ENCODE results near the gene RPL36. TPM values are rescaled to one million over a fixed set of nuclear protein-coding genes. Genes with fewer than 3 reads are reported as not detected.
"Not testable (repeated sequence)": the region's sequence is repeated elsewhere in the genome, so short reads cannot be mapped to it uniquely, and the experiment has no call there.

RPL36 gene
- total RNA-seq, 1 donor from 2014 or later, result 1,170 TPM

DNA sequence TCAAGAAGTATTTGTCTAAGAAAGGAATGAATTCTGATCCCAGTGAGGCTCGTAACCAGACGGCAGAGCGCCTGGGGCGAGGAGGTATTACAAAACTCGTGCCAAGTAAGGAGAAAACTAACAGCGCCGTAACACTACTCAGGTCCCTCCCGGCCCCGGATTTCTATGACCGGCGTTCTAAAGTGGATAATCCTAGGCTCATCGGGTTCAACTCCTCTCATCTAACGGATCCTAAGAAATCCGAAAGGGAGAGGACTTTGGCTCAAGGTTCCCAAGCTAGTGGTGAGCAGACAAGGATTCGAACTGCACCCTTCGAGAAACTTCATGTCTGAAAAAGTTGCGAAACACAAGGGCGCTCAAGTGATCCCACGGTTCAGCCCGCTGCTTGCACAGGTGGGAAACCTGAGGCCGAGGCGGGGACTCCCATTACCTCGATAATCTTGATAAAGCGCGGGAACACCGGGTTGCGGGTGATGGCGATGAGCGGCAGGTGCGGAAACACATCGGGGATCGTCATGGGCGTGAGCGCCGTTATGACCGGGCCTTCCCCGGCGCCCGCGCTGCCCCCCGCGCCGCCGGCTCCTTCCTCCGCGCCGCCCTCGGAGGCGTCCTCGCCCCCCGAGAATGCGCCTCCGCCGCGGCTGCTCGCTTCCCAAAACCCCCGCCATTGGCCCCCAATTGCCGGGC, 29.3 kb downstream of the RPL36 start:
- peak overlapping the region; percentile 89 for H3K4me3 Mint-ChIP-seq
- ChIA-PET CTCF (no interaction called here), POLR2A (interaction anchor here (0.6 to 6.5 kb wide), 12 partner anchors 9 to 1350 kb away, joined by 3 to 102 read pairs (median 8); partner anchors contain the start of genes DUS3L, NDUFA11, RPL36 and SAFB)
- H3K27me3 Mint-ChIP-seq, result no peaks in the 10 kb centered on the region
- no peak for TF ChIP-seq CTCF (IDR thresholded peaks at IDR 0.05)
- no peak for ATAC-seq (ENCODE audit: low read depth)
- H3K27ac Mint-ChIP-seq, result peak overlapping the region; percentile 93
- H3K4me1 Mint-ChIP-seq, result peaks cover 27% of the 10 kb centered on the region
- intact Hi-C loops (cut with micrococcal nuclease), result no loop called here
- no peaks in the 10 kb centered on the region for H3K9me3 Mint-ChIP-seq
- no peak for DNase-seq
- H3K36me3 Mint-ChIP-seq (ENCODE audit: low read depth), result peaks cover 17% of the 10 kb centered on the region

GRCh38 chr19:5719961-5720790, 30.1 kb downstream of the RPL36 start, which contains the start of the genes CATSPERD and LONP1:
CATSPERD (plus strand) TSS chr19:5720637; CDS start chr19:5720738, 101 bp downstream.
LONP1 (minus strand) TSS chr19:5720146; CDS start chr19:5720132, 14 bp downstream.
- POLR2A ChIA-PET, result interaction anchor here (0.5 to 6.5 kb wide), 15 partner anchors 10 to 1349 kb away, joined by 3 to 102 read pairs (median 7); partner anchors contain the start of genes DUS3L, KDM4B, NDUFA11 and RPL36
- H3K36me3 Mint-ChIP-seq (ENCODE audit: low read depth), result peaks cover 17% of the 10 kb centered on the region
- no peaks in the 10 kb centered on the region for H3K9me3 Mint-ChIP-seq
- ATAC-seq (ENCODE audit: low read depth) (peak; percentile 87), DNase-seq (peak; percentile 94)
- H3K4me1 Mint-ChIP-seq, result peaks cover 27% of the 10 kb centered on the region
- TF ChIP-seq CTCF (IDR thresholded peaks at IDR 0.05), result no peak
- H3K27ac Mint-ChIP-seq, result peak within 1 kb of the TSS; percentile 93
- peaks cover 4% of the 10 kb centered on the region for H3K27me3 Mint-ChIP-seq
- intact Hi-C loops (cut with micrococcal nuclease), result loop anchor here (1.0 to 10.0 kb wide), 7 partner anchors 30 to 705 kb away; partner anchors contain the start of genes KHSRP, MICOS13, RPL36 and SAFB2
- CTCF ChIA-PET, result interaction anchor here (1.2 kb wide), 1 partner anchor 31 kb away, joined by 5 read pairs; no protein-coding TSS in a partner anchor
- peak within 1 kb of the TSS; percentile 89 for H3K4me3 Mint-ChIP-seq

- H3K4me3 Mint-ChIP-seq, result no peak overlapping the region
- no peak overlapping the region for H3K27ac Mint-ChIP-seq
- H3K9me3 Mint-ChIP-seq, result no peaks in the 10 kb centered on the region
- no peaks in the 10 kb centered on the region for H3K4me1 Mint-ChIP-seq
- no peak for ATAC-seq (ENCODE audit: low read depth)
- intact Hi-C loops (cut with micrococcal nuclease), result loop anchor here (10.0 kb wide), 1 partner anchor 697 kb away; the partner anchor contains the start of gene KHSRP
- H3K36me3 Mint-ChIP-seq (ENCODE audit: low read depth), result no peaks in the 10 kb centered on the region
- H3K27me3 Mint-ChIP-seq, result peaks cover 9% of the 10 kb centered on the region
- TF ChIP-seq CTCF (IDR thresholded peaks at IDR 0.05), result no peak
- ChIA-PET POLR2A (no interaction called here), CTCF (no interaction called here)
- no peak for DNase-seq
Measured at GRCh38 chr19:5727453-5728050, 37.5 kb downstream of the RPL36 start.

GRCh38 chr19:5733172-5733571, 43.1 kb downstream of the RPL36 start:
- H3K4me1 Mint-ChIP-seq; H3K9me3 Mint-ChIP-seq; DNase-seq; ATAC-seq (ENCODE audit: low read depth); H3K27me3 Mint-ChIP-seq; POLR2A ChIA-PET; H3K27ac Mint-ChIP-seq; intact Hi-C loops (cut with micrococcal nuclease); CTCF ChIA-PET; H3K4me3 Mint-ChIP-seq; H3K36me3 Mint-ChIP-seq (ENCODE audit: low read depth): not testable (repeated sequence)

DNA sequence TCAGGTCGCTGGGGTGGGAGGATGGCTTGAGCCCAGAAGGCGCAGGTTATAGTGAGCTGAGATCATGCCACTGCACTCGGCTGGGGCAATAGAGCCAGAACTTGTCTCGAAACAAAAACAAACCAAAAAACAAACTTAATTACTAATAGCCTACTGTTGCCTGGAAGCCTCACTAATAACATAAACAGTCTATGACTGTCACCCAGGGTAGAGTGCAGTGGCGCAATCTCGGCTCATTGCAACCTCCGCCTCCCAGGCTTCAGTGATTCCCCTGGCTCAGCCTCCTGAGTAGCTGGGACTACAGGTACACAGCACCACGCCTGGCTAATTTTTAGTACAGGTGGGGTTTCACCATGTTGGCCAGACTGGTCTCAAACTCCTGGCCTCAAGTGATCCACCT, 48.3 kb downstream of the RPL36 start:
- Mint-ChIP-seq H3K4me1 (no peaks in the 10 kb centered on the region), H3K36me3 (ENCODE audit: low read depth) (no peaks in the 10 kb centered on the region), H3K9me3 (peaks cover 5% of the 10 kb centered on the region), H3K27me3 (peaks cover 4% of the 10 kb centered on the region), H3K4me3 (no peak overlapping the region), H3K27ac (no peak overlapping the region)
- ChIA-PET POLR2A (no interaction called here), CTCF (no interaction called here)
- no peak for ATAC-seq (ENCODE audit: low read depth)
- intact Hi-C loops (cut with micrococcal nuclease), result no loop called here
- no peak for TF ChIP-seq CTCF (IDR thresholded peaks at IDR 0.05)
- DNase-seq, result no peak

Other genes with a start within 250 kb of the RPL36 start
- gene ZNRF4, start 234.9 kb upstream of the RPL36 start, total RNA-seq, result not detected in 2 replicates
- gene TINCR, start 122.3 kb upstream of the RPL36 start, total RNA-seq, result 0.61 and 1.00 TPM in 2 replicates
- gene SAFB2, start 67.5 kb upstream of the RPL36 start, total RNA-seq, result 123 and 143 TPM in 2 replicates
- gene SAFB, start 67.2 kb upstream of the RPL36 start, total RNA-seq, result 162 and 171 TPM in 2 replicates
- 58.0 and 60.8 TPM in 2 replicates for gene MICOS13, start 9.8 kb upstream of the RPL36 start, total RNA-seq
- gene HSD11B1L, start 9.3 kb upstream of the RPL36 start, total RNA-seq, result 1.4 and 1.5 TPM in 2 replicates
- 72.9 and 77.5 TPM in 2 replicates for gene LONP1, start 29.9 kb downstream of the RPL36 start, total RNA-seq
- gene CATSPERD, start 30.3 kb downstream of the RPL36 start, total RNA-seq, result not detected in 2 replicates
- 7.5 and 9.8 TPM in 2 replicates for gene PRR22, start 94.5 kb downstream of the RPL36 start, total RNA-seq
- 82.8 and 89.1 TPM in 2 replicates for gene DUS3L, start 100.9 kb downstream of the RPL36 start, total RNA-seq
- 0.32 and 0.42 TPM in 2 replicates for gene NRTN, start 114.8 kb downstream of the RPL36 start, total RNA-seq
- gene FUT6, start 149.4 kb downstream of the RPL36 start, total RNA-seq, result not detected in 2 replicates
- gene FUT3, start 161.2 kb downstream of the RPL36 start, total RNA-seq, result not detected in 2 replicates
- not detected in 2 replicates for gene FUT5, start 180.2 kb downstream of the RPL36 start, total RNA-seq
- 193 and 225 TPM in 2 replicates for gene NDUFA11, start 213.5 kb downstream of the RPL36 start, total RNA-seq
- 11.2 and 13.3 TPM in 2 replicates for gene VMAC, start 214.6 kb downstream of the RPL36 start, total RNA-seq
- gene CAPS, start 224.0 kb downstream of the RPL36 start, total RNA-seq, result 15.9 and 21.6 TPM in 2 replicates

All from activated B cell treated with CpG ODN at 0.5 μM for 24 hours (primary cell).